Cardiac muscle cell (in vitro differentiated cells and primary cell): ENCODE data around the gene EXTL1. TPM values are rescaled to one million over a fixed set of nuclear protein-coding genes. Genes with fewer than 3 reads are reported as not detected.

Experiments
- DNase-seq, 2 donors: peaks; one replicate each; pipeline versions ENCODE4 v3.0.0 to v3.0.0-alpha.2; 2010 to 2017; ENCODE audit warnings: low read depth in 1 of 2, low spot score in 1 of 2
- H3K27ac ChIP-seq: fragments of 200-600 bp; sonication (generic); 2 replicates; pipeline ENCODE4 v1.5.1; 2016
- H3K27me3 ChIP-seq: fragments of 200-600 bp; sonication (generic); 2 replicates; pipeline ENCODE4 v1.6.0; 2016; ENCODE audit warnings: control low read depth
- H3K36me3 ChIP-seq: fragments of 200-600 bp; sonication (generic); 2 replicates; pipeline ENCODE4 v1.5.1; 2016; ENCODE audit warnings: control low read depth
- H3K4me1 ChIP-seq: fragments of 200-600 bp; sonication (generic); 2 replicates; pipeline ENCODE4 v1.8.1; 2017; ENCODE audit warnings: low read depth, mild to moderate bottlenecking, mixed run types
- H3K4me3 ChIP-seq: fragments of 200-600 bp; sonication (generic); 2 replicates; pipeline ENCODE4 v1.5.1; 2016; ENCODE audit warnings: mild to moderate bottlenecking
- H3K9me3 ChIP-seq: fragments of 200-600 bp; sonication (generic); 2 replicates; pipeline ENCODE4 v1.5.1; 2017; ENCODE audit warnings: low read depth, mild to moderate bottlenecking, control low read depth
- CTCF ChIP-seq: IDR thresholded peaks from 2 replicates; pipeline ENCODE4 v1.5.1; 2012; ENCODE audit warnings: low read depth, mild to moderate bottlenecking, low read length
- polyA plus RNA-seq: library from polyadenylated mRNA; unstranded; fragments of >200 nt; fragmentation: Nextera tagmentation; extraction: Ambion mirVana; gene quantifications from 2 replicates; pipeline ENCODE4 v1.2.1, GENCODE V29; 2016
- total RNA-seq: library from RNA; depleted of rRNA; stranded (reverse); fragments of >200 nt; gene quantifications from 2 replicates; pipeline ENCODE4 v1.2.3, GENCODE V29; 2016

Gene EXTL1
- total and polyA plus RNA-seq, 2 experiments from 2014 or later: 10.0 to 10.1 TPM

- Histone ChIP-seq H3K4me1 (no peaks in the 10 kb centered on the region), H3K4me3 (no peak overlapping the region), H3K9me3 (no peaks in the 10 kb centered on the region), H3K36me3 (peaks cover 62% of the 10 kb centered on the region), H3K27ac (no peak overlapping the region), H3K27me3 (no peaks in the 10 kb centered on the region)
- no peak for DNase-seq
- TF ChIP-seq CTCF: no peak
Observed at GRCh38 chr1:26057189-26057588, 35.6 kb downstream of the EXTL1 start.

DNA sequence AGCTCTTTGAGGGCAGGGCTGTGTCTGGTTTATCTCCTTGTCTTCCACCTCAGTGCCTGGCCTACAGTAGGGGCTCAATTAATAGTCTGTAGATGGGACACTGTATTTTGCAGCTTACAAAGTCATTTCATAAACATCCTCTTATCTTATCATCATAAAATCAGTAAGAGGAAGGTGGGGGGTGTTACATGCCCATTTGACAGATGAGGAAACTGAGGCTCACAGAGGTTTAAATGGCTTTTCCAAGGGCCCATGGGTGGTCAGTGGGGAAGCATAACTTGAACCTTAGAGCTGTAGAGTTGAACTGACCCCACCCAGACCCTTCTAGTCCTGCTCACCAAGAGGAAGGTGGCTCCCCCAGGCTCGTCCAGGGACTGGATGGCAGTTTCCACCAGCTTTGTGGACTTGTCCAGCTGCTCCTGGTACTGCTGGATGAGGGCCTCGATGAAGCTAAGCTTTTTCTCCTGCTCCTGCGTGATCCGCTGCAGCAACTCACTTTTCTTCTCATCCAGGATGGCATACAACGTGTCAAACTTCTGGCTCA lies 36.5 kb downstream of the EXTL1 start:
- peaks cover 57% of the 10 kb centered on the region for H3K36me3 ChIP-seq
- H3K27me3 ChIP-seq: no peaks in the 10 kb centered on the region
- H3K9me3 ChIP-seq: no peaks in the 10 kb centered on the region
- H3K27ac ChIP-seq: no peak overlapping the region
- H3K4me3 ChIP-seq: no peak overlapping the region
- no peak for TF ChIP-seq CTCF
- DNase-seq: no peak
- H3K4me1 ChIP-seq: peaks cover 3% of the 10 kb centered on the region

- peaks cover 49% of the 10 kb centered on the region for H3K36me3 ChIP-seq
- DNase-seq: no peak
- no peaks in the 10 kb centered on the region for H3K27me3 ChIP-seq
- H3K9me3 ChIP-seq: no peaks in the 10 kb centered on the region
- no peak overlapping the region for H3K27ac ChIP-seq
- no peak overlapping the region for H3K4me3 ChIP-seq
- no peak for TF ChIP-seq CTCF
- peaks cover 6% of the 10 kb centered on the region for H3K4me1 ChIP-seq
Observed at GRCh38 chr1:26059906-26060305, 38.3 kb downstream of the EXTL1 start.

DNA sequence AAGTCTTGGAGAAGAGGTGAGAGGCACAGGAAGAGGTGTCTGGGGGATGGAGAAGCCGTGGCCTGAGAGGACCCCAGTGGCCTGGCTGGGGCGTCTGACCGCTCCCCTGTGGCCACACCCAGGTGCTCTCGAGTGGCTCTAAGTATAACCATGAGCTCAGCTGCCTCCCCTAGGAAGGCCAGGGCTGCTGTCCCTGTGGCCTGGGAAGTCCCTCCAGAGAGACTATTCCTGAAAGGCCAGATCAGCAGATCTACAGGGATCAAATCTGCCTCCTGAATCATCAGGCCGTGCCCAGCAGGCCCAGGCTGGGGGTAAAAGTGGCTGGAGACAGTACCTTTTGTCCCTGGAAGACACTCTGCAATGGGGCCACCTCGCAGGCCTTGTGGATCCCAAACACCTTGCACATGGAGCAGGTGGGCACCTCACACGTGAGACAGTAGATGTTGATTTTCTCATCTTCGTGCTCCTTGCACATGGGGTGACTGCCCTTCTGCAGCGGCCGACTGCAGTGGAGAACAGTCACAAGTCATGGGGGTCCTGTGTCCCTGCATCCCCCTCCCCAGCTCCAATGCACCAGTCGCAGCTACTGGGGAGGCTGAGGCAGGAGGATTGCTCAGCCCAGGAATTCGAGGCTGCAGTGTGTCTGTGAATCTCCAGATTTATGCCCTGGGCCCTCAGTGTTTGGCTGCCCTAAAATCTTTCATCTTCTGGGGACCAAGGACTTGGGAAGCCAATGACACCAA lies 39.4 kb downstream of the EXTL1 start:
- Histone ChIP-seq H3K4me3 (no peak overlapping the region), H3K27me3 (no peaks in the 10 kb centered on the region), H3K27ac (no peak overlapping the region), H3K36me3 (peaks cover 42% of the 10 kb centered on the region), H3K9me3 (no peaks in the 10 kb centered on the region), H3K4me1 (peaks cover 17% of the 10 kb centered on the region)
- no peak for TF ChIP-seq CTCF
- no peak for DNase-seq

- Histone ChIP-seq H3K4me3 (no peak overlapping the region), H3K4me1 (peaks cover 42% of the 10 kb centered on the region), H3K27me3 (no peaks in the 10 kb centered on the region), H3K27ac (no peak overlapping the region), H3K36me3 (peaks cover 19% of the 10 kb centered on the region), H3K9me3 (no peaks in the 10 kb centered on the region)
- DNase-seq: no peak
- TF ChIP-seq CTCF: no peak
Observed at GRCh38 chr1:26064553-26064952, 43.0 kb downstream of the EXTL1 start.
